Spleen (tissue), 7 donors: Measurements from ENCODE around the gene RAPGEF4.

Experiments used
- CTCF ChIP-seq, 11 experiments: fragments of 200-600 bp in 7 of 11; fragments of 450-650 bp in 4 of 11; sonication (generic) in 4 of 11; IDR thresholded peaks in 8 of 11; conservative IDR thresholded peaks in 3 of 11; 1 replicate in 7 of 11; 2 replicates in 4 of 11; pipeline versions ENCODE4 v1.4.0 to v1.8.0; 2016 to 2021; ENCODE audit warnings: antibody characterized with exemption in 11 of 11, inconsistent platforms in 4 of 11, mild to moderate bottlenecking in 1 of 11
- POLR2AphosphoS5 ChIP-seq, 3 donors: sonication (generic); formaldehyde crosslinking; IDR thresholded peaks; one replicate each; pipeline ENCODE4 v1.5.1; 2017; ENCODE audit warnings: antibody characterized with exemption in 3 of 3
- donor health status: DM: no; HTN: no; CAD: no; lungs with moderate emphysema.
- donor health status: DM: no; HTN: no; CAD: no.
- donor health status: DM: no; HTN: no; CAD: no.

- no peak for TF ChIP-seq POLR2AphosphoS5 (IDR thresholded peaks at IDR 0.05)
- no peak for TF ChIP-seq CTCF (IDR thresholded peaks at IDR 0.05 in 8 of 11, conservative IDR thresholded peaks at IDR 0.05 in 3 of 11)
Measured at GRCh38 chr2:172693037-172693436, 42.6 kb upstream of the RAPGEF4 start.
